ENCODE results near the gene REEP3.

DNA sequence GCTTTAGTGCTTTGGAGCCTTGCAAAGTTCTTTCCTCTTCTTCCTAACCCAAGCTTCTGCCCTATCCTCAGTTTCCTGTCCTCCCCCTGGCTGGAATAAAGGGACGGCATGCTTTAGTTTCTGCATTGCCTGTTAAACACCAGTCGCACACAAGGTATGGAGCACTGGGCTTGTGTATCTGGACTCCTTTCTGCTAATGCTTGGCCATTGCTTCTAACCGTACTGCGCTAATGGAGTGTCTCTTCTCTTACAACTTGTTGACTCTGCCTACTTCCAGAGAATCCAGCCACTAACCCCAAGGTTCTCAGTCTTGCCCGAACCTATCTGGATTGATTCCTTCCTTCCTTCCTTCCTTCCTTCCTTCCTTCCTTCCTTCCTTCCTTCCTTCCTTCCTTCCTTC, 120.6 kb downstream of the REEP3 start:
- TF ChIP-seq POLR2A (IDR thresholded peaks at IDR 0.05; ENCODE audit: low read depth, low read length), result no peak
- no peak for TF ChIP-seq POLR2AphosphoS5 (IDR thresholded peaks at IDR 0.05; ENCODE audit: low read depth, low read length)
- no peak for TF ChIP-seq PAX5 (IDR thresholded peaks at IDR 0.05; ENCODE audit: insufficient read depth, low read length, severe bottlenecking)
